Measurements from ENCODE around the gene PTGDS.

PTGDS gene

DNA sequence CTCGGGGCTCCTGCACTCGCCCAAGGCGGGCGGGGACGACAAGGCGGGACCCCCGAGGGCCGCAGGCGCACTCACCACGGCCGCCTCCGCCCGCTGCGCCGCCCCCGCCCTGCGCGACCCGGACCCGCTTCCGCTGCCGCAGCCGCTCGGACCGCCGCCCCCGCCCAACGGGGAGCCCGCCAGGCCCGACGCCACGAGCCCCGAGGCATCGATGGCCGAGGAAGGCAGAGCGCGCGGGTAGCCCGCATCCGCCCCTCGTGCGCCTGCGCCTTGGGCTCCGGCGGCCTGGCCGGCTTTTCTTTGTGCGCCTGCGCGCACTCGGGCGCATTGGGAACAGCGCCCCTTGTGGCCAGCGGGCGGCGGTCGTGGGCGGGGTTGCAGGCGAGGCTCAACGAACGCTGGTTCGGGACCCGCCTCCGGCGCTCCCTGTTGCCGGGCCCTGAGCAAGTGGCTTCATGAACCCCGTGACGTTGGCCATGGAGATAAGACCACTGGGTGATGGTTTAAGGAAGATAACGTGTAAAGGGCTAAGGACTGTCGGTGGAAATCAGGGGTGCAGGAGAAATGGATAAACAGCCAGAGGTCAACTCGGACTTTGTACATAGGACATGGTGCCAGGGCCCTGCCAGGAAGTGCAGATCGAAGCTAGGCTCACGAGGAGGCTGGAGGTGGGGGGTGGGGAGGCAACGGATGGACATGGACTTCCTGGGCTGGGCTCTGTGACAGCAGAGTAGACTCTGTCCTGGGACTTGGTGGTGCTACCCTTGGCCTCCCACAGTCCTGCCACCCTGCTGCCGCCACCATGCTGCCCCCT lies 32.6 kb upstream of the PTGDS start, which contains the start of the genes C8G and FBXW5 (continued):
- TF ChIP-seq ZSCAN5A (tag by site-specific recombination; IDR thresholded peaks at IDR 0.05) (no peak), SALL2 (tag by site-specific recombination; IDR thresholded peaks at IDR 0.05; ENCODE audit: borderline replicate concordance) (no peak), ZNF529 (tag by site-specific recombination; IDR thresholded peaks at IDR 0.05; ENCODE audit: insufficient replicate concordance) (no peak), ZNF157 (tag by site-specific recombination; IDR thresholded peaks at IDR 0.05) (no peak), ZNF654 (tag by site-specific recombination; IDR thresholded peaks at IDR 0.05; ENCODE audit: low read depth) (no peak), GLIS2 (tag by site-specific recombination; IDR thresholded peaks at IDR 0.05) (no peak), ZNF350 (tag by site-specific recombination; IDR thresholded peaks at IDR 0.05) (no peak), ZNF501 (tag by site-specific recombination; IDR thresholded peaks at IDR 0.05) (no peak), ZFHX2 (tag by site-specific recombination; conservative IDR thresholded peaks at IDR 0.05) (peak; percentile 91), ZEB2 (tag by site-specific recombination; IDR thresholded peaks at IDR 0.05) (no peak; the same call in 1 of the 2 replicates), ZNF629 (tag by site-specific recombination; IDR thresholded peaks at IDR 0.05) (peak; percentile 50), ZNF521 (tag by site-specific recombination; IDR thresholded peaks at IDR 0.05) (no peak), ZFP41 (tag by site-specific recombination; IDR thresholded peaks at IDR 0.05; ENCODE audit: borderline replicate concordance) (no peak), ZNF560 (tag by site-specific recombination; IDR thresholded peaks at IDR 0.05; ENCODE audit: borderline replicate concordance) (no peak), ZNF658 (tag by site-specific recombination; IDR thresholded peaks at IDR 0.05) (no peak), RBAK (tag by site-specific recombination; IDR thresholded peaks at IDR 0.05) (no peak), MZF1 (tag by site-specific recombination; IDR thresholded peaks at IDR 0.05; ENCODE audit: borderline replicate concordance) (no peak)
- TF ChIP-seq, protein P1, sequence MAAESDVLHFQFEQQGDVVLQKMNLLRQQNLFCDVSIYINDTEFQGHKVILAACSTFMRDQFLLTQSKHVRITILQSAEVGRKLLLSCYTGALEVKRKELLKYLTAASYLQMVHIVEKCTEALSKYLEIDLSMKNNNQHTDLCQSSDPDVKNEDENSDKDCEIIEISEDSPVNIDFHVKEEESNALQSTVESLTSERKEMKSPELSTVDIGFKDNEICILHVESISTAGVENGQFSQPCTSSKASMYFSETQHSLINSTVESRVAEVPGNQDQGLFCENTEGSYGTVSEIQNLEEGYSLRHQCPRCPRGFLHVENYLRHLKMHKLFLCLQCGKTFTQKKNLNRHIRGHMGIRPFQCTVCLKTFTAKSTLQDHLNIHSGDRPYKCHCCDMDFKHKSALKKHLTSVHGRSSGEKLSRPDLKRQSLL (tag by site-specific recombination; IDR thresholded peaks at IDR 0.05): no peak
- TF ChIP-seq, protein P2, sequence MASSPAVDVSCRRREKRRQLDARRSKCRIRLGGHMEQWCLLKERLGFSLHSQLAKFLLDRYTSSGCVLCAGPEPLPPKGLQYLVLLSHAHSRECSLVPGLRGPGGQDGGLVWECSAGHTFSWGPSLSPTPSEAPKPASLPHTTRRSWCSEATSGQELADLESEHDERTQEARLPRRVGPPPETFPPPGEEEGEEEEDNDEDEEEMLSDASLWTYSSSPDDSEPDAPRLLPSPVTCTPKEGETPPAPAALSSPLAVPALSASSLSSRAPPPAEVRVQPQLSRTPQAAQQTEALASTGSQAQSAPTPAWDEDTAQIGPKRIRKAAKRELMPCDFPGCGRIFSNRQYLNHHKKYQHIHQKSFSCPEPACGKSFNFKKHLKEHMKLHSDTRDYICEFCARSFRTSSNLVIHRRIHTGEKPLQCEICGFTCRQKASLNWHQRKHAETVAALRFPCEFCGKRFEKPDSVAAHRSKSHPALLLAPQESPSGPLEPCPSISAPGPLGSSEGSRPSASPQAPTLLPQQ (tag by site-specific recombination; IDR thresholded peaks at IDR 0.05): peak; percentile 48; the same call in 1 of the 2 replicates
- TF ChIP-seq, protein P3, sequence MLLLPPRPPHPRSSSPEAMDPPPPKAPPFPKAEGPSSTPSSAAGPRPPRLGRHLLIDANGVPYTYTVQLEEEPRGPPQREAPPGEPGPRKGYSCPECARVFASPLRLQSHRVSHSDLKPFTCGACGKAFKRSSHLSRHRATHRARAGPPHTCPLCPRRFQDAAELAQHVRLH (tag by site-specific recombination; IDR thresholded peaks at IDR 0.05): peak; percentile 76
- TF ChIP-seq, protein P4, sequence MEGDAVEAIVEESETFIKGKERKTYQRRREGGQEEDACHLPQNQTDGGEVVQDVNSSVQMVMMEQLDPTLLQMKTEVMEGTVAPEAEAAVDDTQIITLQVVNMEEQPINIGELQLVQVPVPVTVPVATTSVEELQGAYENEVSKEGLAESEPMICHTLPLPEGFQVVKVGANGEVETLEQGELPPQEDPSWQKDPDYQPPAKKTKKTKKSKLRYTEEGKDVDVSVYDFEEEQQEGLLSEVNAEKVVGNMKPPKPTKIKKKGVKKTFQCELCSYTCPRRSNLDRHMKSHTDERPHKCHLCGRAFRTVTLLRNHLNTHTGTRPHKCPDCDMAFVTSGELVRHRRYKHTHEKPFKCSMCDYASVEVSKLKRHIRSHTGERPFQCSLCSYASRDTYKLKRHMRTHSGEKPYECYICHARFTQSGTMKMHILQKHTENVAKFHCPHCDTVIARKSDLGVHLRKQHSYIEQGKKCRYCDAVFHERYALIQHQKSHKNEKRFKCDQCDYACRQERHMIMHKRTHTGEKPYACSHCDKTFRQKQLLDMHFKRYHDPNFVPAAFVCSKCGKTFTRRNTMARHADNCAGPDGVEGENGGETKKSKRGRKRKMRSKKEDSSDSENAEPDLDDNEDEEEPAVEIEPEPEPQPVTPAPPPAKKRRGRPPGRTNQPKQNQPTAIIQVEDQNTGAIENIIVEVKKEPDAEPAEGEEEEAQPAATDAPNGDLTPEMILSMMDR (tag by site-specific recombination; IDR thresholded peaks at IDR 0.05): peak; percentile 96

Data from HEK293 (cell line).